Activated CD4-positive, alpha-beta T cell treated with anti-CD3 and anti-CD28 coated beads, Interleukin-2, amount 50 U/mL, for 1 hour (primary cell): ENCODE measurements around the gene DES.
A peak's percentile ranks its signal among the peaks of the same experiment; 100 is the strongest.

Experiments
- DNase-seq: peaks from one replicate; pipeline ENCODE4 v3.0.0-alpha.2; 2020

DES gene

DNA sequence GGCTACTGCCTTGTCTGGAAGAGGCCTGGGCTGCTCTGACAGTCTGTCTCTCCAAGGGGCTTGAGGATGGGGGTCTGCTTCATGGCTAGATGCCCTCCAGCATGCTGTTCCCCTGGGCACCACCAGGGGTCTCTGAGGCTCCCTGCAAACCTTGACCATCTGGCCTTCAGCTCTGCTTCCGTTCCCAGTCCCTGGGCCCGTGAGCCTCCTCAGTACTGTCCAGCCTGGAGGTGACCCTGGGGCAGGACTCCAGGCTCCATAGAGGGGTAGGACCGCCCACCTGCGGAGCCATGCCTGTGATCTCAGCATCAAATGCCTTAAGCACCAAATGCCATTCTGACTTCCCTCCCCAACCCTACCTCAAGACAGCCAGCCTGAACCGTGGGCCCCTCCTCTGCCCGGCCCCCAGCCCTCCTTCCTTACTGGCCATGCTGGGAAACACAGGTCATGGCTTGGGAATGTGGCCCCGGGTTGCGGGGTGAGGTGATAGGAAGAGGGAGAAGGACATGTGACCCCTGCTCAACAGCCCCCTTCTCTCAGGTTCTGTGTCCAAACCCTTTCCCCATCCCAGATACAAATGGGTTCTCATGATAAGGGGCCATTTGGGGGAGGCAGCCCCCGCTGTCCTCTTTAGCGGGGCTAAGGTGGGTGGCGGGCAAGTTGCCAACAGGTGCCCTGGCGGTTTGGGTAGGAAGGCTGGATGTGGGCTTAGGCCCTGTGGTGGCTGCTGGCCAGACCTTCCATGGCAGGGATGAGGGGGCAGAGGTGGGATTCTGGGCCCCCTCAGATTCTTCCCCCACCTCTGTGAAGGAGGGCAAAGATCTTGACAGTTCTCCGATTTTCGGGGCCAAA is 41.5 kb downstream of the DES start:
- DNase-seq, result peak; percentile 32

DNA sequence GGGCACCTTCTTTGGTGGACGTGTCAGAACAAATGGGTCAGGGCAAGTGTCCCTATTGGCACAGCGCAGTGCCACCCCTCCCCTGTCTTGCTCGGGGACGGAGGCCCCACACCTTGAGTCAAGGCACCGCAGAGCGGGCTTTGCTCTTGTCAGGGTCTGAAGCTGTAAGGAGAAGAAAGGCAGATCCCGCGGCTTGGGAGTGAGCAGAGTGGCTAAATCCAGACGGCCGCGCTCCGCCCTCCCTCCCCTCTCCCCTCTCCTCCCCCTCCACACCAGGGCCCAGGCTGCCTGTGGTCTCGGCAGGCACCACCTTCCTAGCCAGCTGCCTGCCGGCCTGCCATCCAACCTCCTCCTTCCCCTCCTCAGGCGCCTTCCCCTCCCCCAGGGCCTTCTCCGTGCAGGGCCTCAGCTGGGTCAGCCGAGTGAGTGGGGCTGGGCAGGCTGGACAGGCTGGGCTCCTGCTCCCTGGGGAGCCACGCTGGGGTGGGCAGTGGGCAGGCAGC is 42.3 kb downstream of the DES start:
- no peak for DNase-seq

DNA sequence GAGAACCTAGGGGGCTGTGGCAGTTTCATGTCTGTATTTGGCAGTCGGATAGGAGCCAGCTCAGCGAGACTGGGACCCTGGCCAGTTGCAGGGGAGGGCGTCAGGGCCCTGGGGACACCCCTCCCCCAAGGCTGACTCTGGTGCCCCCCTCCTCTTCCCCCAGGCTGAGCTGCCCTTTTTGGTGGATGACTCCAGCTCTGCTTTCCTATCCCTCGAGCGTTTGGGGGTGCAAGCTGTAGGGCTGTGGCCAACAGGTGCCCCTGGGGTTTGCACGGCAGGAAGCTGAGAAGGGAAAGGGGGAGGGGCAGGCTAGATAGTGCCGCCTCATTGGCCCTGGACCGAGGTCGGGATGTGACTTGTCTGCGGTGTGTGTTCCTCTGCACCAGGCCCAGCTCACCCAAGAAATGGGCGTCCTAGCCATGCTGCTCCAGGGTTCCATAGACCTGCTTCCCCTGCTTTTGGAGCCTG is 42.9 kb downstream of the DES start:
- no peak for DNase-seq

DNA sequence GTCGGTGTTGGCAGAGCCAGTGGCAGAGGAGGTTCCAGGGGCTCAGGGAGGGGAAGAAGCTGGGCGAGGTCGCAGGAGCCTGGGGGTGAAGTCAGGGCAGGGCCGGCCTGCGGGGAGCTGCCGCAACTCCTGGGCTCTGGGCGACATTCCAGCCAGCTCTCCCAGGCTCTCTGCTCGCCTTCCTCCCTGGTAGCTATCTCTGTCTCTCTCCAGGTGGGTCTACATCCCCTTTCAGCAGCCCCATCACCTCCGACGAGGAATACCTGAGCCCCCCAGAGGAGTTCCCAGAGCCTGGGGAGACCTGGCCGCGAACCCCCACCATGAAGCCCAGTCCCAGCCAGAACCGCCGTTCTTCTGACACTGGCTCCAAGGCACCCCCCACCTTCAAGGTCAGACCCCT is 43.5 kb downstream of the DES start:
- no peak for DNase-seq

DNA sequence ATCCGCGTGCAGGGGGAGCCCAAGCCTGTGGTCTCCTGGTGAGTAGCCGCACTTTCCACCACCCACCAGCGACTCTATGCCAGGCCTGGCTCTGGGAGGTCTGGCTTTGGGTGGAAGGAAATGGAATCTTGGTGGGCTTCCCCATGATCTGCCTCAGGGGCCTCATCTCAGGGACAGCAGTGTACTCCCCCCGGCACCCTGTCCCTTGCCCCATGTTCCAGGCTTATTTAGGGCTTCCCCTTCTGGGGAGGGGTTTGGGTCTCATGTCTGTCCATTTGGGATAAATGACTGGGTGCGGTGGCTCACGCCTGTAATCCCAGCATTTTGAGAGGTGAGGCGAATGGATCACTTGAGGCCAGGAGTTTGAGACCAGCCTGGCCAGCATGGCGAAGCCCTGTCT is 44.2 kb downstream of the DES start:
- no peak for DNase-seq

GRCh38 chr2:219464286-219465032 is 46.3 kb downstream of the DES start:
- DNase-seq, result no peak

DNA sequence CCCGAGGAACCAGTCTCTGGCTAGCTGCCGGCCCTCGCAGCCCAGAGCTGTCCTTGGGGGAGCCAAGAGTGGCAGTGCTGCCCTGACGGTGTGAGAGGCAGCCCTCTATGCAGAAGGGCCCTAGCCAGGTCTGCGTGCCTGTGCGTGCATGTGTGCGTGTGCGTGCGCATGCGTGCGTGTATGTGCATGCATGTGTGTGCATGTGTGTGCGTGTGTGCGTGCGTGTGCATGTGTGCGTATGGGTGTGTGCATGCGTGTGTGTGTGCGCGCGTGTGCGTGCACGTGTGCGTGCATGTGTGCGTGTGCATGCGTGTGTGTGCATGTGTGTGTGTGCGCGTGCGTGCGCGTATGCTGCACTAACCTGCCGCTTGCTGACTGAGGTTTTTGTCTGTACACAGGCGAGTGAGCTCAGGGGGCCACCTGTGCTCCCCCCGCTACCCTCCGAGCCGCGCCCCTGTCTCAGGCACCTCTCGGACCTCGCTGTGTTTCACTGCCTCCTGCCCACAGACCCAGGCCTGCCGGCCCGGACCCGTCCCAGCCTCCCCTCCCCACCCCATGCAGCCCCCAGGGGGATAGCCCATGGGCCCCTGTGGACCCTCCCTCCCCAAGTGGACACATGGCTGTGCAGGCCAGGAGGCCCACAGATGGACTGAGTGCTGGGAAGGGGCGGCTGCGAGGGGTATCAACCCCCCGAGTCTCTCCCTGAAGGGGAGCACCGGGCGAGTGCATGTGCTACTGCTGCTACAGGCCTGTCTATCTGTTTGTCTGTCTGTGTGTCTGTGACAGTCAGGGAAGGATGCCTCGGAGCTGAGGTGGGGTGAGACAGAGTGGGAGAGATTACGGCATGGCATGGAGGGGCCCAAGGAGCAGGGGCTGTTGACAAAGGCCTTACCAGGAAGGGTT is 47.7 kb downstream of the DES start:
- DNase-seq, result no peak

- no peak for DNase-seq
Observed at GRCh38 chr2:219466816-219467735, 48.9 kb downstream of the DES start.

- DNase-seq, result no peak
Observed at GRCh38 chr2:219467736-219468075, 49.5 kb downstream of the DES start.

DNA sequence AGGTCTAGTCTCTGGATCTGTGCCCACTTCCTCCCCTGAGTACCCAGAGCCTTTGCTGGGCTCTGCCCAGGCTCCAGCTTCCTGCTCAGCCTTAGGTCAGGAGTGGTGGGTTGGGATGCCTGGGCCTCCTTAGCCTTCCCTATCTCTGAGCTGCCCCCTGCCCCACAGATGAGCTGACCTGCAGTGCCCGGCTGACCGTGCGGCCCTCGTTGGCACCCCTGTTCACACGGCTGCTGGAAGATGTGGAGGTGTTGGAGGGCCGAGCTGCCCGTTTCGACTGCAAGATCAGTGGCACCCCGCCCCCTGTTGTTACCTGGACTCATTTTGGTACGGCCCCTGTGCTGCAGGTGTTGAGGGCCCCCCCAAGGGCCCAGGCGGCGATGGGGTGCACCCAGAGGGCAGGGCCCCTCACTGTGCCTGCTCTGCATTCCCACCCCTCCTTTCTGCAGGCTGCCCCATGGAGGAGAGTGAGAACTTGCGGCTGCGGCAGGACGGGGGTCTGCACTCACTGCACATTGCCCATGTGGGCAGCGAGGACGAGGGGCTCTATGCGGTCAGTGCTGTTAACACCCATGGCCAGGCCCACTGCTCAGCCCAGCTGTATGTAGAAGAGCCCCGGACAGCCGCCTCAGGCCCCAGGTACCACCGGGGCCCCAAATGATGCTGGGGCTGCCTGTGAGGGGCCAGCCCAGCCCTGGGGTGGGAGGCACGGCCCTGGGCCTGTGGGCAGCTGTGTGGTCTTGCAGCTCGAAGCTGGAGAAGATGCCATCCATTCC is 50.4 kb downstream of the DES start:
- DNase-seq, result no peak

DNA sequence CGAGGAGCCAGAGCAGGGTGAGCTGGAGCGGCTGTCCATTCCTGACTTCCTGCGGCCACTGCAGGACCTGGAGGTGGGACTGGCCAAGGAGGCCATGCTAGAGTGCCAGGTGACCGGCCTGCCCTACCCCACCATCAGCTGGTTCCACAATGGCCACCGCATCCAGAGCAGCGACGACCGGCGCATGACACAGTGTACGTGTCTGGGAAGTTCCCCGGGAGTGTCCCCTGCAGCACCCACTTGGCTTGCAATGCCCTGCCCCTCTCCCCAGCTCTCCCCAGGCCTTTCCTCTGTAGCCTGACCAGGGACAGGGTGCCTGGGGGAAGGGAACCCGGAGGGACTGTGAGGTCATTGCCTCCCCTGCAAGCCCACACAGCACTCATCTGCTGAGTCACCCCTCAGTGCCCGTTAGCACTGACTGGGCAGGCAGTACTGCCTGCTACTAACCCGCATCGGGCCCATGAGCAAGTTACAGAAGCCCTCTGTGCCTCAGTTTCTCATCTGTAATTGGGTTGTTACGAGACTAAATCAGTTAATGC is 51.1 kb downstream of the DES start:
- no peak for DNase-seq

DNA sequence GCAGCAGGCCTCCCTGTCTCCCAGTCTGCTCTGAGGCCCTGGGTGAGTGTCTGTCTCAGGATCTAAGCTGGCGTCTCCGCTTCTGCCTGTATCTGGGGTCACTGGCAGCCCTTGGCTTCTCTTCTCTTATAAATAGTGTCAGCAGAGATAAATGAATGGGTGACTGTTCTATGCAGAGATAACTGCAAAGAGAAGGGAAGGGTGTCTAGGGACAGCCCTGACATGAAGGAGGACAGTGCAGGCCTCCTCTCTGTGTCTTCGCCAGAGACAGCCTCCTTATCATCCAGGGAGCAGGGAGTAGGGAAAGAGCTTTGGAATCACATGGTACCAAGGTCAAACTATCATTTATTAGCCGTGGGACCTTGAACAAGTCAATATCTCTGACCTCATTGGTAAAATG is 52.3 kb downstream of the DES start:
- no peak for DNase-seq

- no peak for DNase-seq
Observed at GRCh38 chr2:219471476-219472371, 53.5 kb downstream of the DES start.

- DNase-seq, result no peak
Observed at GRCh38 chr2:219472629-219473187, 54.5 kb downstream of the DES start.

DNA sequence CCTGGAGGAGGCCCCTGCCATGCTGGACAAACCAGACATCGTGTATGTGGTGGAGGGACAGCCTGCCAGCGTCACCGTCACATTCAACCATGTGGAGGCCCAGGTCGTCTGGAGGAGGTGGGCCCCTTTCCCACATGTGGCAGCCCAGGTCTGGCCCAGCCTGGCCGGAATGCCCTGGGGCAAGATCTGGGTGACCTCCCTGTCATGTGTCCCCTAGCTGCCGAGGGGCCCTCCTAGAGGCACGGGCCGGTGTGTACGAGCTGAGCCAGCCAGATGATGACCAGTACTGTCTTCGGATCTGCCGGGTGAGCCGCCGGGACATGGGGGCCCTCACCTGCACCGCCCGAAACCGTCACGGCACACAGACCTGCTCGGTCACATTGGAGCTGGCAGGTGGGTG is 55.3 kb downstream of the DES start:
- DNase-seq, result no peak

DNA sequence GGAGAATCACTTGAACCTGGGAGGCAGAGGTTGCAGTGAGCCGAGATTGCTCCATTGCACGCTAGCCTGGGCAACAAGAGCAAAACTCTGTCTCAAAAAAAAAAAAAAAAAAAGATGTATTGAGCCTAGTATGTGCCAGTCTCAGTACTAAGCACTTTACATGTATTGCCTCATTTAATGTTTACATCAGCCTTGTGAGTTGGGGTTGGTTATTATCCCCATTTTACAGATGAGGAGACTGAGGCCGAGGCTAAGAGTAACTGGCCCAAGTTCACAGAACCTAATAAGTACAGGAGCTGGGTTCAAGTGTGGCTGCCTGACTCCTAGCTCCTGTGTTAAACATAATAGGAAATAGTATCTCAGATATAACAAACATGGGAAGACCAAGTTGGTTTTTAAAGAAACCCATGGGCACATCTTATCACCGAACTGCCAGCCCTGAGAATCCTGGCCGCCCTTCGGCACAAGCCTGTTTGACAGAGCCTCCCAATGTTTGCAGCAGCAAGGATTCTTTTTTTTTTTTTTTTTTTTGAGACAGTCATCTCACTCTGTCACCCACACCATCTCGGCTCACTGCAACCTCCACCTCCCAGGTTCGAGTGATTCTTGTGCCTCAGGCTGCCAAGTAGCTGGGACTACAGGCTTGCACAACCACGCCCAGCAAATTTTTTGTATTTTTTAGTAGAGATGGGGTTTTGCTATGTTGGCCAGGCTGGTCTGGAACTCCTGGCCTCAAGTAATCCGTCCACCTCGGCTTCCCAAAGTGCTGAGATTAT is 56.3 kb downstream of the DES start:
- no peak for DNase-seq

GRCh38 chr2:219475278-219475677 is 57.1 kb downstream of the DES start:
- DNase-seq, result no peak
